ENCODE results near the gene POLR2E.
"Not testable (repeated sequence)": the region's sequence is repeated elsewhere in the genome, so short reads cannot be mapped to it uniquely, and the experiment has no call there.

POLR2E gene

DNA sequence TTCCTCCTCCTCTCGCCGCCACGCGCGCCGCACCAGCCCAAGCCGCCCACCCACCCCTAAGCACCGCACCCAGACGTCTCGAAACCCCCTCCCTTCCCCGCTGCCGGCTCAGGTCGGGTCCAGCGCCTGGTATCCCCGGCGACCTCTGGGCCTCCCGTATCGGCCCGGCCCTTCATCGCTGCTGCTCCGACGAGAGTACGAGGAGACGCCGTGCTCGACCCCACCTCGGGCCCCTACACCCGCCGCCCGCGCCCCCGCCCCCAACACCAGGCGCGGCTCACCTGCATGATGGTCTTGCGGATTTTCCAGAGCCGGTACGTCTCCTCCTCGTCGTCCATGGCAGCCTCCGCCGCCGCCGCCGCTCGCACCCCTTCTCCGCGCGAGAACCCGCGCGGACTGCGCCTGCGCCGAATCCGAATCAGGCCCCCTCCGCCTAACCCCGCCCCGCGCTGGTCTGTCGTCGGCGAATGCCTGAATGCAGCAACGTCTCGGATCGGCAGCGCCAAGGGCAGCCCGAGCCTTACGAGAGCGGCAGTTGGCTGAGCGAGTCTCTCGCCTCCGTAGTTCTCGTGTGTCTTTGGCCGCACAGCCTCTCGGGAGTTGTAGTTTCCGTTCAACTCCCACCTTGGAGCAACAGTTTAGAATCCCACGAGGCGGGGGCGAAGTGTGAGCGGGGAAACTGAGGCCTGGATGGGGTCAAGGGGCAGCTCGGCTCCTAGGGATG lies at the start of gene POLR2E:
TSS of gene POLR2E (minus strand) at position 398 of the 724 bp plus-strand sequence. CDS start at position 338, 60 bp downstream.
- peak; percentile 98 for DNase-seq (ENCODE audit: low spot score)

DNA sequence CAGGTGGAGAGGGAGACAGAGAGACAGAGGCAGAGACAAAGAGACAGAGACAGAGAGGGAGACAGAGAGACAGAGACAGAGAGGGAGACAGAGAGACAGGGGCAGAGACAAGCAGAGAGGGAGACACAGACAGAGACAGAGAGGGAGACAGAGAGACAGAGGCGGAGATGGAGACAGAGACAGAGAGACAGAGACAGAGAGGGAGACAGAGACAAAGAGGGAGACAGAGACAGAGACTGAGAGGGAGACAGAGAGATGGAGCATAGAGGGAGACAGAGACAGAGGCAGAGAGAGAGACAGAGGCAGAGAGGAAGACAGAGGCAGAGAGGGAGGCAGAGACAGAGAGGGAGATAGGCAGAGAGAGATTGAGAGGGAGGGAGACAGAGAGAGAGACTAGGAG lies 49.6 kb upstream of the POLR2E start:
- no peak for DNase-seq (ENCODE audit: low spot score)

DNA sequence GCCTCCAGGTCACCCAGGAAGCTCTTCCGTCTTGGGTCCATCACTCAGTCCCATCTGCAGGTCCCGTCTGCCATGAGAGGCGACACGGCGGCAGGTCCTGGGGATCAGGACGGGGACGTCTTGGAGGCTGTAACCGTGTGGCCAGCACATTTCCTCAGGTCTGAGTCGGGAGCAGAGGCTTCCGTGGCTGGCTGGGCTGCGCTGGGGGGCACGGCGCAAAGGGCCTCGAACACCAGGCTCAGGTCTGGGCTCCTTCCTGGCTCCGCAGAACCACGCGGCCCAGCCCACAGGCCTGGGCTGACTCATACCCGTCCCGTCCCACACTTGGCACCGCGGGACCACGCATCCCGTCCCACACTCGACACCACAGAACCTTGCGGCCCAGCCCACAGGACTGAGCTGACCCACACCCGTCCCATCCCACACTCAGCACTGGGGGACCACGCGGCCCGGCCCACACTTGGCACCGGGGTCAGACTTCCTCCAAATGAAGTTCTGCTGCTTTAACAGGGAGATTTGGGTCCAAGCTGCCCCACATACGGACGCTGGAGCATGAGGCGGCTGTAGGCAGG lies 48.7 kb upstream of the POLR2E start:
- DNase-seq (ENCODE audit: low spot score) = no peak

DNA sequence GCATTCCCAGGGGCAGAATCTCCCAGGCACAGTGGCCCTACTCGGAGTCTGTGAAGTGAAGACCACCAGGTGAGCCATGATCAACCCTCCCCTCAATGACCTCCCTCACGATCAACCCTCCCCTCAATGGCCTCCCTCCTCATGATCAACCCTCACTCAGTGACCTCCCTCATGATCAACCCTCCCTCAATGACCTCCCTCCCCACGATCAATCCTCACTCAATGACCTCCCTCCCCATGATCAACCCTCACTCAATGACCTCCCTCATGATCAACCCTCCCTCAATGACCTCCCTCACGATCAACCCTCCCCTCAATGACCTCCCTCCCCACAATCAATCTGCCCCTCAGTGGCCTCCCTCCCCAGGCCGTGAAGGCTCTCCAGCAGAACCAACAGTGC lies 46.8 kb upstream of the POLR2E start:
- no peak for DNase-seq (ENCODE audit: low spot score)

DNA sequence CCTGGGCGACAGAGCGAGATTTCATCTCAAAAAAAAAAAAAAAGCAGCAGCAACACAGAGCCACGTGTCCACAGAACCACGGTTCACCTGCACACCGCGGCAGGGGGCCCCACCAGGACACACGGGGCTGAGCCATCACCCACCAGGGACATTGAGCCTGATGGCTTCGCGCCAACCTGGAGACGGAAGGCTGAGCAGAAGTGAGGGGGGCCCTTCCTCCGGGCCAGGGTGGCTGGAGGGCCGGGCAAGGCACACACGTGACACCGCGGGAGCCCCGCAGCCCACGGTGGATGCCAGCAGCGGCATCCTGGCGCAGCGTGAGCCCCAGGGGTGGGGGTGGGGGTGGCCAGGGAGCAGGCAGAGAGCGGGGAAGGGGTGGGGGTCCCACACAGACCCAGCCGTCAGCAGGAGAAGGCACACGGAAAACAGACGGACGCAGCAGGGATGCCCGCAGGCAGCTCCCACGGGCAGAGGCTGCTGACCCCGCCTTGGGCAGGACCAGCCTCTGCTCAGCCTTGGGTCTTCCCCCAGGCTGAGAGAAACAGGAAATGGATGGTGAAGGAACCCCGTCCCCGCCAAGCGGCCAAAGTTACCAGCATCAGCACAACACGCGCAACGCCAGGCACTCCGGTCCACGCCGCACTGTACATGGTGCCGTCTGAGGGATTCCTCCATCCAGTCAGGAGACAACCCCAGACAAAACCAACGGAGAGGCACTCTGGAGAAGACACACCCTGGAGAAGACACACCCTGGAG lies 45.3 kb upstream of the POLR2E start:
- DNase-seq (ENCODE audit: low spot score) = no peak

DNA sequence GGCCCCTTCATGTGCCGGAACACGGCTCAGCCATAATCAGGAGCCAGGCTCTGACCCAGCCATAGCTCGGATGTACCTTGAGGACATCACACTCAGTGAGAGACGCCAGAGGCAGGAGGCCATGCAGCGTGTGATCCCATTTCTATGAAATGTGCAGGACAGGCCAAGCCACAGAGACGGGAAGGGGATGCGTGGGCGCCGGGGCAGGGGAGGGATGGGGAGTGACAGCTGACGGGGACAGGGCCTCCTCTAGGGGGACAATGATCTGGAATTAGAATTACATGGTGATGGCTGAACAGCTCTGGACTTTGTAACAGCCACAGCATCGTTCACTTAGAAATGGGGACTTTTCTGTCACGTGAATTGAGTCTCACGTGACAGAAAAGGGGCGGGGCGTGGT lies 44.0 kb upstream of the POLR2E start:
- no peak for DNase-seq (ENCODE audit: low spot score)

DNA sequence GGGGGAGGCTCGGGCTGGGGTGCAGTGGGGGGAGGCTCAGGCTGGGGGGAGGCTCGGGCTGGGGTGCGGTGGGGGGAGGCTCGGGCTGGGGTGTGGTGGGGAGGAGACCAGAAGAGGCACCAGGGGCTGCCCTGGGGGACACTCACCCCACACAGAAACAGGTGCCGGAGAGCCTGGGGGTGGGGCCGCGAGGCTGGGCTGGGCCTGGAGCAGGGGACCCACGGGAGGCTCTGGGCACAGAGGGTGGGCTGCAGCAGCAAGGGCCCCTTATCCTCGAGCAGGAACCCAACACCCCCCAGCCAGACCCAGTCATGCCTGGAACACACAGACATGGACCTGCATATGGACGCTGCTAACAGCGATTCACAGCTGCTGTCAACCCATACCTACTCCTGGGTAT lies 42.9 kb upstream of the POLR2E start:
- no peak for DNase-seq (ENCODE audit: low spot score)

DNA sequence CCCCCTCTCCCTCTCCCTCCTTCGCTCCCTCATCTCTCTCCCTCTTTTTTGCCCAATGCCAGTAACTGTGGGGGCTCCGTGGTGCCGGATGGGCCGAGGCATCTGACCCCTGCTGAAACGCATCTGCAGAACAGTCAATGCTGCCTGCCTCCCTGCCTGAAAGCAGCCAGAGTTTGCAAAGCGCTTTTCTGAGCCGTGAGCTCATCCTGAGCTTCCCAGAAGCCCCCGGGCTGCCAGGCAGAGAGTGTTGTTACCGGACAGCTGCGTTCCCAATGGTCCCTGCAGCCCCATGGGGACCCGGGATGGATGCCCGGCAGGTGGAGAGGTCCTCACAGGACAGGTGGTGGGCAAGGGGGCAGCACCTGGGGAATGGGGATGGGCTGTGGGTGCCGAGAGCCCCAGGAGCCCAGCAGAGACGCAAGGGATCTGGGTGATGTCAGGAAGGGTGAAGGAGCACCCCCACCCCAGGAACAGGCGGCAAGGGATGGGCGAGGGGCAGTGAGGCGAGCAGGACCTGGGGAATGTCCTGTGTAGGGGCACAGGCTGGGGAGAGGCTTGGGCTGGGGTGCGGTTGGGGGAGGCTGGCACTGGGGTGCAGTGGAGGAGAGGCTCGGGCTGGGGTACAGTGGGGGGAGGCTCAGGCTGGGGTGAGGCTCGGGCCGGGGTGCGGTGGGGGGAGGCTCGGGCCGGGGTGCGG lies 41.6 kb upstream of the POLR2E start:
- no peak for DNase-seq (ENCODE audit: low spot score)

DNA sequence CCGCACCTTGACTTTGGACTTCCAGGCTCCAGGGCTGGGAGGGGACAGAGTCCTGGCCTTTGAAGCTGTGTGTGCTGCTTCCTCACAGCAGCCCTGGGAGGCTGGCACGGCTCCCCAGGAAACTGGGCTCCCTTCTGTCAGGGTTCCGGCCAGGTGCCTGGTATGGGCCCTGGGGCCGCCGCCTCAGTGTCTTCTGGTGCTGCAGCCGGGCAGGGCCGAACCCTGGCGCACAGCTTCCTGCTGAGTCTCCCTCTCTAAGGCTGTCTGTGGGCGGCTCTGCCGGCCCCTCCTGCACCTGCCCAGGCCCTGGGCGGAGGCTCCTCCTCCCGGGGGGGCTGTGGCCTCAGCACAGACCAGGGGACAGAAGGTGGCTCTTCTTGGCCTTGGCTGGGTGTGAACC lies 41.0 kb upstream of the POLR2E start:
- DNase-seq (ENCODE audit: low spot score) = no peak

DNA sequence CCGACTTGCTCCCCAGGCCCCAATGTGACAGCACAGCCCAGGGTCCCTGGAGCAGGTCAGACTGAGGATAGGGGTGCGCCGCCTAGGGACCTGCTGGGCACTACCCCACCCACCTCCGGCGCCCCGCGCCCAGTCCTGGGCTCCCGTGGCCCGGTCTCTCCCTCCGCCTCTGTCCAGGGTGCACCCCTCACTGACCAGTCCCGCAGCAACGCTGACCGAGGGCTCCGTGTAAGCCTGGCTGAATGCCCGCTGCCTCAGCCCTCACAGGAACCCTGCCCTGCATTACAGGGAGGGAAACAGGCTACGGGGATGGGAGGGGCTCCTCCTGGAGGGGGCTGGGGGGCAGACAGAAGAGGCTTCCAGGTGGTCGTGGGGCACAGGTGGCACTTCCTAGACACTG lies 40.3 kb upstream of the POLR2E start:
- no peak for DNase-seq (ENCODE audit: low spot score)

DNA sequence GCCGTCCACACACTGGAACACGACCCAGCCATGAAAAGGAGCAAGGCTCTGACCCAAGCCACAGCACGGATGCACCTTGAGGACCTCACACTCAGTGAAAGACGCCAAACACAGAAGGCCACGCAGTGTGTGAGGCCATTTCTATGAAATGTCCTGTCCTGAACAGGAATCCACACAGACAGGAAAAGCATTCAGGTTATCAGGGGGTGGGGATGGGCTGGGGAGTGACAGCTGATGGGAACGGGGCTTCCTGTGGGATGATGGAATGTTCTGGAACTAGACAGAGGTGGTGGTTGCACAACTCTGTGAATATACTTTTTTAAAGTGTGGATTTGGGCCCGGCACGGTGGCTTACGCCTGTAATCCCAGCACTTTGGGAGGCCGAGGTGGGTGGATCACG lies 39.3 kb upstream of the POLR2E start:
- no peak for DNase-seq (ENCODE audit: low spot score)

DNA sequence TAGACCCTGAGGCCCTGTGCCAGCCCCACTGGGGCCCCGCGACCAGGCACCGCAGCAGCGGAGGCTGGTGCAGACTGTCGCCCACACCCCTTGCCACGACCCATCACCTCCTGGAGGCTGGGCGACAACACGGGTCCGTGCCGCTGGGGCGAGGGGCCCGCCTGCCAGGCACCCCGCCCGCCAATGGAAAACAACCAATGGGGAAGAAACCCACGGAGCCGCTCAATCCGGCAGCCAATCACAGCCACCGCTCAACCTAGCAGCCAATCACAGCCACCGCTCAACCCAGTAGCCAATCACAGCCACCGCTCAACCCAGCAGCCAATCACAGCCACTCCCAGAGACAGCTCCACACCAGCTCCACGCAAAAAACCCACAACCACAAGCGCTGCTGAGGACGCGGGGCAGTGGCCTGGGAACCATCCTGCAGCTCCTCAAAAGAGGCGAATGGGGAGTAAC lies 38.3 kb upstream of the POLR2E start:
- no peak for DNase-seq (ENCODE audit: low spot score)

DNA sequence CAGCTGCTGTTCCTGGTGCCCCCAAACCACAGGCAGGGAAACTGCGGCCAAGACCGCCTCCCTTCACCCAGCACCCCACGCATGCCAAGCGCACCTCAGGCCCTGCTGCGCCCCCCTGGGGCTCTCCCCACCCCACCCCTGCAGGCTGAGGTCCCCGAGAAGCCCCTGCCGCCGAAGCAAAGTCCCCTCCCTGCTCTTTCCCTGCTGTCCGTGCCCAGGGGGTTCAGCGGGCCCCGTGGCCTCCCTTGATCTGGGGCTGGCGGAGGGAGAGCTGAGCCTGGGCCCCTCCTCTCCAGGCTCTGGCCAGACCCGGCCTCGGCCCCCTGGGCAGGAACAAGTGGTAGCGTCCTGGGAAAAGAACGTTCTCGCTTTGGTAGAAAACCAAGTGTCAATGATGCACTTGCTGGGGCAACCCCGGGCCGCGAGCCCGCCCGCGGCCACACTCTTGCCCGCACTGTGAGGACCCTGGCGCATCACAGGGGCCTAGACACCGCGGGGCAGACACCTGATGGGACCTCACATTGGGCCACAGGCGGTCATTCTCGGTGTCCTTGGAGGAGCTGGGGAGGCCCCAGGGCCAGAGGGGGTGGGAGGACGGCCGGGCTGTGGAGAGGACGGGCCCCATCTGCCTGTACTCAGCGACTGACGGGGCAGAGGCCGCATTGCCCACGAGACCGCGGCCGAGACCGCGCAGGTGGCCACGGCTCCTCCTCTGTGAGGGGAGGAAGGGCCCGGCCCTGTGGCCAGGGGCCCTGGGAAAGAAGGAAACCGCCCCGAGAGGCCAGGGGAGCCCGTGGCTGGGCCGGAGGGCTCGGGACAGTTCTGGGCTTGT lies 37.6 kb upstream of the POLR2E start:
- DNase-seq (ENCODE audit: low spot score) = no peak

DNA sequence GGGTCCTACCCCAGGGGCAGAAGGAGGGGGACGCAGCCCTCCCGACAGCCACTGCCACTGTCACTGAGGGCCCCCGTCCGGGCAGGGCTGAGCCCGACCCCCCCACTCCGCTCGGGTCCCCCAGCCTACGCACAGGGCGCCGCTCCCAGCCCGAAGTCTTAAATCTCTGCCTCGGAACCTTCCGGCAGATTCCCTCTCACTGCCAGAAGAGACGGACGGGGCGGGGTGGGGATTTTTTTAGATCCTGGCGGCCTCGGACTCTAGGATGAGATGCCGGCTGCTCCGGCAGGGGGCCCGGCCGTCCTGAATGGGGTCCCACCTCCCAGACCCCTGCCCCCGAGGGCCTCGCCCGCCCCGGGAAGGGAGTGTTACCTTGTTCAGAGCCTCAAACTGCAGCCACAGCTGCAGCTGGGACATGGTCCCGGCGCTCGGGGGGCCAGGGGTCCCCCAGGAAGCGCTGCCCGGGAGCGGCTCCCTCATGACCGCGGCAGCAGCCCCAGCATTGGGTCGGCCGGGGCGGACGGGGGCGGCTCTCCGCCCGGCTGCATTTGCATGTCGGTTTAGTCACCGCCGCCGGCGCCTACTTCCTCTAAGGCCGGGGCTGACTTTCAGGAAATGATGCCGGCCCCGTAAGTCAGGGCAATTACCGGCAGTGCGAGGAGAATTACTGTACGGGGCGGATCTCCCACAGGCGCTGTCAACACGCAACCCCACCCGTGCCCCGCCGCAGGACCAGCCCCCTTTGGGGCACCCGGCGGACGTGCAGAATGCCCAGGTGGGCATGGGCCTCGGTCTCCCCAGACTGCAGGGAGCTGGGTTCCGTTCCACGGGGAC lies 36.8 kb upstream of the POLR2E start:
- DNase-seq (ENCODE audit: low spot score) = peak; percentile 37

DNA sequence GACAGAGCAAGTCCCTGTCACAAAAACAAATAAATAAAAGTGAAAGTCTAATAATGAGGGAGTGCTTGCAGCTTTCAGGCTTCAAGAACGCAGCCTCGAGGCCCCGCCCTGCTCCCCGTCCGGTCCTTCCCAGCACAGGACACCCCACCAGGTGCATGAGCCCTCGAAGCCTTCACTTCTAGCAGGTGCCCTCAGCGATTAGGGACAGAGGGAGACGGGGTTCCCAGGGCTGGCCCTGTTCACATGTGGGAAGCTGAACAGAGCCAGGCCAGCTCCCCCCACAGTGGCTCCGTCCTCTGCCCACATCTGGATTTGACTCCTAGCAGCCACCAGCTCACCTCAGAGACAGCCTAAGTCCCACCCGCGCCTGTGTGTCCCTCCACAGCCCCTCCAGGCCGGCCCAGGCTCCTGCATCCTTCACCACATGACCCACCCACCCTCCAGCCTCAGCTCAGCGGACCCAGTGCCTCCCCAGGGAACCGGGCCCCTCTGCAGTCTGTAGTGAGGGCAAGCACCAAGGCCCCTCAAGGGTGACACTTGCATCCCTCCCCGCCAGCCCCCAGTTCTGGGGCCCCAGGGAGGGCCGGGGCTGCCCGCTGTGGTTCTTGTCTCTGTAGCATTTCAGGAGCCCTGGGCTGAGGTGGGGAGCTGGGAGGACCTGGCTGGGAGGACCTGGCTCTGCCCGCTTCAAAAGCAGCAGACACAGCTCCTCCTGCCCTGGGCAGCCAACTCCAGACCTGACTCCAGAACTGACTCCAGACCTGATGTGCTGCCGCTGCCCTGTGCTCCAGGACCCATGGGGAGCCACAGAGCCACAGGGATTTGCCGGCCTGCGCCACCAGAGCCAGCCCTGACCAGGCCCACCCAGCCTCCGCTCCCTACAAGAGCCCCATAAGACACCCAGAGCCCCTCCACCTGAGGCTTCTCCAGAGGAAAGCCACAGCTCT lies 35.9 kb upstream of the POLR2E start:
- DNase-seq (ENCODE audit: low spot score) = no peak

DNA sequence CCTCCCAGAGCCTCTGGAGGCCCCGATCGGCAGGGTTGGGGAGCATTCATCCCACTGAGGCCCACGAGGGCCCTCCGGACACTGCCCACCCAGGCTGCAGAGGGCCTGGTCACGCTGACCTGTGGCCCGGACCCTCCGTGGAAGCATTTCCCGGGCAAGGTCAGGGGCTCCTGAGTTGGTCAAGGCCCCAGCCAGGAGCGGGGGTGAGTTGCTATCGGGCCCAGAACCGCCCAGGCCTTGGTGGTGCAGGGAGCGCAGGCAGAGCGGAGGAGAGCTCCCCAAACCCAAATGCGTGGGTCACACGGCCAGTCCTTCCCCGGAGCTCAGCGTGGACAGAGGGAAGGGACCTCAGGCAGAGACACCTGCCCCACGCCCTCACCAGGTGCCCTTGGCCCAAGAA lies 34.4 kb upstream of the POLR2E start:
- no peak for DNase-seq (ENCODE audit: low spot score)

DNA sequence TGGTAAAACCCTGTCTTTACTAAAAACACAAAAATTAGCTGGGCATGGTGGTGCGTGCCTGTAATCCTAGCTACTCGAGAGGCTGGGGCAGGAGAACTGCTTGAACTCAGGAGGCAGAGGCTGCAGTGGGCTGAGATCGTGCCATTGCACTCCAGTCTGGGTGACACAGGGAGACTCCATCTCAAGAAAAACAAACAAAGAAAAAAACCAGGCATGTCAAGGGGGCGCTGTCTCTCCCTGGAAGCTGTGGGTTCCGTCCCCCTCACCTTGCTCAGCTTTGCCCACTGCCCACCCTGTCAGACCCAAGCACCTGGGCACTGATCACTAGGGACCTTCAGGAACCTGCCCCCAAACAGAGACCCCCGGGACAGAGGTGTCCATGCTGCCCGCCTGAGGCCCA lies 33.9 kb upstream of the POLR2E start:
- not testable (repeated sequence) for DNase-seq (ENCODE audit: low spot score)

DNA sequence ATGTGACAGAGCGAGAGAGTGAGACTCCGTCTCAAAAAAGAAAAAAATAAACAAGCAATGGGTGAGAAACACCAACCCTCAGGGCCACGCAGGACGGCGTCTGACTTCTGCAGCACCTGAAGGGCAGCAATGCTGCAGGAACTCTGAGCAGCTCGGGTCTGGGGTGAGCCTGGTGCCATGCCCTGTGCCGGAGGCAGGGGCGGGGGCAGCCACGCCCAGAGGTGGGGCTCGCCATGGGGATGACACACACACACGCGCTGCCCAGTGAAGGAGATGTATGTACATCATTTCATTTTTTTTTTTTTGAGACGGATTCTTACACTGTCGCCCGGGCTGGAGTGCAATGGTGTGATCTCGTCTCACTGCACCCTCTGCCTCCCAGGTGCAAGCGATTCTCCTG lies 32.9 kb upstream of the POLR2E start:
- no peak for DNase-seq (ENCODE audit: low spot score)

DNA sequence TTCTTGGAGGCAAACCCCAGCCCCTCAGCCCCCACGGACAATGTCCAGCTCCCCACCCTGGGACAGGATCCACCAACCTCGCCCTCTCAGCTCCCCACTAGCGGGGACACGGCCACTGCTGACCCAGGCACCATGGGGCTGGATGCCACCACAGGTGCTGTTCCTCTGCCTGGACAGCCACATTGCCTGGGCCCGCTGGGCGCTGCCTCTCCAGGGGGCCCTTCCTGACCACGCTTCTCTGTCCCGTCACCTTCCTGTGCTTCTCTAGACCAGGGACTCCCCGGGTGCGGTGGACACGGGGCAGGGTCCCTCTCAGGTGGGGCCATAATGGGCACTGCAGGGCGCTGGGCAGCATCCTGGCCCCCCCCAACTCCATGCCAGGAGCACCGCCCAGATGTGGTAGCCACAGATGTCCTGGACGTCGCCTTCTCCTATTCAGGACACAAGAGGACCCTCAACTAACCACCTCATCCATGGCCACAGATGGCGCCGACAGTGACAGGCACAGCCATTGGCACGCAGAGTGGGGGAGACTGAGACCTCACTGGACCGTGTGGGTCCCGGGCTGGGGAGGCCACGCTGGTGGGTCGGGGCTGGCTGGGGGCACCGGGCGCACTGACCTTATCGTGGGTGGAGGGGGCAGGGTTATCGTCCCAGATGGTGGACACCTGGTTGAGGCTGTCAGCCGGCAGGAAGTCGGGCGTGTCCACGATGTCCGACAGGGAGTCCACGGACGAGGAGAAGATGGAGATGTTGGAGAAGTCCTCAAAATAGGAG lies 32.0 kb upstream of the POLR2E start:
- no peak for DNase-seq (ENCODE audit: low spot score)
